ENCODE data around the gene DPF3.

Gene DPF3

DNA sequence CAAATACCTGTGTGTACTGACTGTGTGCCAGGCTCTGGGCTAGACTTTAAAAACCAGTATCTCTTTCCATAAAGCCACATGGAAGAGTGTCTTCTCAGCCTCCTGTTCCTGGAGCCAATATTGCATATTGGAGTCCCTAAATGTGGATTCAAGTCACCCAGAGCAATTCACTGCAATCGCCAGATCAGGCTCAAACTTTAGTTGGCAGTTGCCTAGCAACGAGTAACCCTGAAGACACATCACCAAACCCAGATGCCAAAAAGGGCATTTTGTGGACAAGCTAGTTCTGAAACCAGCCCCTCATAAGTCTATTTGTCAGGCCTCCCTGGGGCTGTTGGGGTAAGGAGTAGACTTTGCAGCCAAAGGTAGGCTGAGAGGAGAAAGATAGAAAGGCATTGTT, 13.7 kb downstream of the DPF3 start:
- Histone ChIP-seq H3K79me2 (ENCODE audit: control insufficient read depth, low read length) (no peaks in the 10 kb centered on the region), H4K20me1 (ENCODE audit: control insufficient read depth, insufficient read depth, low read depth, low read length) (no peaks in the 10 kb centered on the region)
- TF ChIP-seq EZH2phosphoT487 (IDR thresholded peaks at IDR 0.05; ENCODE audit: borderline replicate concordance, low read length) = no peak
- TF ChIP-seq, protein P1, sequence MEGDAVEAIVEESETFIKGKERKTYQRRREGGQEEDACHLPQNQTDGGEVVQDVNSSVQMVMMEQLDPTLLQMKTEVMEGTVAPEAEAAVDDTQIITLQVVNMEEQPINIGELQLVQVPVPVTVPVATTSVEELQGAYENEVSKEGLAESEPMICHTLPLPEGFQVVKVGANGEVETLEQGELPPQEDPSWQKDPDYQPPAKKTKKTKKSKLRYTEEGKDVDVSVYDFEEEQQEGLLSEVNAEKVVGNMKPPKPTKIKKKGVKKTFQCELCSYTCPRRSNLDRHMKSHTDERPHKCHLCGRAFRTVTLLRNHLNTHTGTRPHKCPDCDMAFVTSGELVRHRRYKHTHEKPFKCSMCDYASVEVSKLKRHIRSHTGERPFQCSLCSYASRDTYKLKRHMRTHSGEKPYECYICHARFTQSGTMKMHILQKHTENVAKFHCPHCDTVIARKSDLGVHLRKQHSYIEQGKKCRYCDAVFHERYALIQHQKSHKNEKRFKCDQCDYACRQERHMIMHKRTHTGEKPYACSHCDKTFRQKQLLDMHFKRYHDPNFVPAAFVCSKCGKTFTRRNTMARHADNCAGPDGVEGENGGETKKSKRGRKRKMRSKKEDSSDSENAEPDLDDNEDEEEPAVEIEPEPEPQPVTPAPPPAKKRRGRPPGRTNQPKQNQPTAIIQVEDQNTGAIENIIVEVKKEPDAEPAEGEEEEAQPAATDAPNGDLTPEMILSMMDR (IDR thresholded peaks at IDR 0.05; ENCODE audit: low read depth, low read length, poor library complexity, severe bottlenecking) = no peak

DNA sequence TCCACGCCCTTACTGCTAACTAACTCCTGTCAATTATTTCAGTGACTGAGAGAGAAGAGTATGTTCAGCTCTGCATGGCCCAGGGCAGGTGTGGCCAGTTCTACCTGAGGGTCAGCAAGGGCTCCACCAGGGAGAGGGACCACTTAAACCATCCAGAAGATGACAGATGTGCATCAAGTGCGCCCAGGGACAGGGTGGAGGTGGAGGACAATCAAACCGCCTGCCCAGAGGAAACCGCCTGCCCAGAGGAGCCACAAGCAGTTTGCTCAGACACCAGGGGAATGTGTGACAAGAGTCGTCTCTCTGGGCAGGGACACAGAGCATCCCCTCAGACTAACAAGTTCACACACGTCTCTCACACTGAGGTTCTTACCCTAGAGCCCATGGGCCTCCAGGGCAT, 14.5 kb downstream of the DPF3 start:
- Histone ChIP-seq H3K79me2 (ENCODE audit: control insufficient read depth, low read length) (no peaks in the 10 kb centered on the region), H3K4me1 (ENCODE audit: control insufficient read depth, low read length) (no peaks in the 10 kb centered on the region), H4K20me1 (ENCODE audit: control insufficient read depth, insufficient read depth, low read depth, low read length) (no peaks in the 10 kb centered on the region), H3K9me2 (replicated peaks; ENCODE audit: control insufficient read depth, low read length) (no peaks in the 10 kb centered on the region), H3K27me3 (ENCODE audit: control insufficient read depth, low read length) (peaks cover 4% of the 10 kb centered on the region), H3K9me3 (ENCODE audit: control insufficient read depth, insufficient read depth, low read length) (no peaks in the 10 kb centered on the region), H3K36me3 (ENCODE audit: control insufficient read depth, low read length) (no peaks in the 10 kb centered on the region), H3F3A (ENCODE audit: control insufficient read depth, insufficient read depth) (no peaks in the 10 kb centered on the region), H3K4me3 (ENCODE audit: low read length) (no peak overlapping the region), H3K4me2 (ENCODE audit: low read length) (no peak overlapping the region), H3K27ac (ENCODE audit: low read depth, low read length) (no peak overlapping the region)
- TF ChIP-seq, protein P1 (IDR thresholded peaks at IDR 0.05; ENCODE audit: low read depth, low read length, poor library complexity, severe bottlenecking) = no peak
- TF ChIP-seq EZH2phosphoT487 (IDR thresholded peaks at IDR 0.05; ENCODE audit: borderline replicate concordance, low read length) = no peak

More for the DNA sequence above, 13.7 kb downstream of the DPF3 start:
- no peaks in the 10 kb centered on the region for H3F3A ChIP-seq (ENCODE audit: control insufficient read depth, insufficient read depth)
- no peaks in the 10 kb centered on the region for H3K36me3 ChIP-seq (ENCODE audit: control insufficient read depth, low read length)
- H3K4me2 ChIP-seq (ENCODE audit: low read length) = no peak overlapping the region
- no peak overlapping the region for H3K27ac ChIP-seq (ENCODE audit: low read depth, low read length)
- no peaks in the 10 kb centered on the region for H3K9me2 ChIP-seq (replicated peaks; ENCODE audit: control insufficient read depth, low read length)
- H3K27me3 ChIP-seq (ENCODE audit: control insufficient read depth, low read length) = peaks cover 4% of the 10 kb centered on the region
- no peaks in the 10 kb centered on the region for H3K4me1 ChIP-seq (ENCODE audit: control insufficient read depth, low read length)
- no peaks in the 10 kb centered on the region for H3K9me3 ChIP-seq (ENCODE audit: control insufficient read depth, insufficient read depth, low read length)
- H3K4me3 ChIP-seq (ENCODE audit: low read length) = no peak overlapping the region

DNA sequence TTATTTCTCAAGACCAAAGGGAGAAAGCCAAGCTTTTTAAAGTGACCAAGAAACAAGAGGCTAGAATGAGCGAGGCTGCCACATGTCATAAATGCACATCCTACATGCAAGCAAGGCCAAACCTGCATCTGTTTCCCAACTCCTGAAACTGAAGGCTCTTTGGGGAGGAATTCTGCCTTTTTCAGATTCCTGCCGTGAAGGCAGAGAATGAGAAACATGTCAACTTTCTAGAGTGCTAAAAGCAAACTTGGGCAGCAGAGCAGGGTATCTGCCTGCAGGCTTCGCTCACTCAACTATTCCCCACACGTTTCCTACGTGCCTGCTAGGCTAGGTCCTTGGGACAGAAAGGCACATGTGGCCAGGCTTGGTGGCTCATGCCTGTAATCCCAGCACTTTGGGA, 15.2 kb downstream of the DPF3 start:
- no peak for TF ChIP-seq EZH2phosphoT487 (IDR thresholded peaks at IDR 0.05; ENCODE audit: borderline replicate concordance, low read length)
- TF ChIP-seq, protein P1 (IDR thresholded peaks at IDR 0.05; ENCODE audit: low read depth, low read length, poor library complexity, severe bottlenecking) = no peak
- H3K27me3 ChIP-seq (ENCODE audit: control insufficient read depth, low read length) = peaks cover 4% of the 10 kb centered on the region
- H3K79me2 ChIP-seq (ENCODE audit: control insufficient read depth, low read length) = no peaks in the 10 kb centered on the region
- H3K4me3 ChIP-seq (ENCODE audit: low read length) = no peak overlapping the region
- H4K20me1 ChIP-seq (ENCODE audit: control insufficient read depth, insufficient read depth, low read depth, low read length) = no peaks in the 10 kb centered on the region
- no peaks in the 10 kb centered on the region for H3K4me1 ChIP-seq (ENCODE audit: control insufficient read depth, low read length)
- no peaks in the 10 kb centered on the region for H3K9me2 ChIP-seq (replicated peaks; ENCODE audit: control insufficient read depth, low read length)
- H3K36me3 ChIP-seq (ENCODE audit: control insufficient read depth, low read length) = no peaks in the 10 kb centered on the region
- no peak overlapping the region for H3K4me2 ChIP-seq (ENCODE audit: low read length)
- no peaks in the 10 kb centered on the region for H3F3A ChIP-seq (ENCODE audit: control insufficient read depth, insufficient read depth)
- H3K9me3 ChIP-seq (ENCODE audit: control insufficient read depth, insufficient read depth, low read length) = no peaks in the 10 kb centered on the region
- no peak overlapping the region for H3K27ac ChIP-seq (ENCODE audit: low read depth, low read length)

DNA sequence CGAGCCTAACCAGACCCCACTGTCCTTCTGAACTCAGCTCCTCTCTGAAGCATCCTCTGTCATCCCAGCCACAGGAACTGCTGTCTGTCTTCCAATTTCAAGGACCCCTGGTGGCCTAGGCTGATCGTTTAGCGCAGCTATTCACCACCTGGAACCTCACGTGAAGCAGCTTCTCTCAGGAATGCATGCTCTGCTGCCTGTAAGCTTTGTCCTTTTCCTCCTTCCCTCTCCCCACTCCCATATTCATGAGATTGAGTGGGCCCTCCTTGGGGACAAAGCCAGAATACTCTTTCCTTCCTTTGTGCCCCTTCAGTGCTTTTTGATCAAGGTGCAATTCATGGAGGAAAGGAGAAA, 17.2 kb downstream of the DPF3 start:
- Histone ChIP-seq H3K4me3 (ENCODE audit: low read length) (no peak overlapping the region), H3K4me2 (ENCODE audit: low read length) (no peak overlapping the region), H3K9me3 (ENCODE audit: control insufficient read depth, insufficient read depth, low read length) (no peaks in the 10 kb centered on the region), H3K9me2 (replicated peaks; ENCODE audit: control insufficient read depth, low read length) (no peaks in the 10 kb centered on the region), H3K27me3 (ENCODE audit: control insufficient read depth, low read length) (peaks cover 4% of the 10 kb centered on the region), H3K36me3 (ENCODE audit: control insufficient read depth, low read length) (no peaks in the 10 kb centered on the region), H3K4me1 (ENCODE audit: control insufficient read depth, low read length) (no peaks in the 10 kb centered on the region), H3K27ac (ENCODE audit: low read depth, low read length) (no peak overlapping the region), H4K20me1 (ENCODE audit: control insufficient read depth, insufficient read depth, low read depth, low read length) (no peaks in the 10 kb centered on the region), H3K79me2 (ENCODE audit: control insufficient read depth, low read length) (no peaks in the 10 kb centered on the region), H3F3A (ENCODE audit: control insufficient read depth, insufficient read depth) (no peaks in the 10 kb centered on the region)
- TF ChIP-seq EZH2phosphoT487 (IDR thresholded peaks at IDR 0.05; ENCODE audit: borderline replicate concordance, low read length) = no peak
- TF ChIP-seq, protein P1 (IDR thresholded peaks at IDR 0.05; ENCODE audit: low read depth, low read length, poor library complexity, severe bottlenecking) = no peak
